Measurements from ENCODE around the gene SLC22A23. TPM values are rescaled to one million over a fixed set of nuclear protein-coding genes. Genes with fewer than 3 reads are reported as not detected.

Gene SLC22A23
- total RNA-seq, 2 experiments from 2014 or later, result not detected

- no peaks in the 10 kb centered on the region for H3K36me3 ChIP-seq (ENCODE audit: insufficient read depth, low read length)
- no peak overlapping the region for H2AFZ ChIP-seq (ENCODE audit: low read length)
- no peak for DNase-seq (ENCODE audit: low spot score)
- CTCF ChIA-PET (ENCODE audit: unreplicated experiment), result no interaction called here
- no TSS peak for BruUV-seq (replicated peaks)
- H3K79me2 ChIP-seq (ENCODE audit: insufficient read depth, low read depth, low read length), result no peaks in the 10 kb centered on the region
- POLR2A ChIA-PET, result interaction anchor here (0.6 to 1.7 kb wide), 3 partner anchors 17 to 89 kb away, joined by 3 to 5 read pairs (median 3); no protein-coding TSS in a partner anchor
- no peak overlapping the region for H3K4me3 ChIP-seq (ENCODE audit: low read depth, low read length, poor library complexity, severe bottlenecking)
- no peak overlapping the region for H3K4me2 ChIP-seq (ENCODE audit: low read length)
- no peaks in the 10 kb centered on the region for H3K9me3 ChIP-seq (ENCODE audit: low read length)
- H3K27ac ChIP-seq (ENCODE audit: low read depth, low read length, poor library complexity, severe bottlenecking), result no peak overlapping the region
- intact Hi-C loops (cut with micrococcal nuclease; ENCODE audit: unreplicated experiment), result no loop called here
- TF ChIP-seq EZH2phosphoT487 (IDR thresholded peaks at IDR 0.05; ENCODE audit: borderline replicate concordance, low read depth, low read length) (no peak), CTCF (conservative IDR thresholded peaks at IDR 0.05; ENCODE audit: low read length) (no peak)
- H3K4me1 ChIP-seq (ENCODE audit: insufficient read depth, low read length, poor library complexity, severe bottlenecking), result no peaks in the 10 kb centered on the region
- H3K9me2 ChIP-seq (ENCODE audit: insufficient read depth, low read length), result no peaks in the 10 kb centered on the region
- H4K20me1 ChIP-seq (ENCODE audit: insufficient read depth, low read length), result no peaks in the 10 kb centered on the region
These were observed 3.4 kb upstream of the SLC22A23 start for GRCh38 chr6:3460253-3460652.

- TF ChIP-seq CTCF (conservative IDR thresholded peaks at IDR 0.05; ENCODE audit: low read length) (no peak), EZH2phosphoT487 (IDR thresholded peaks at IDR 0.05; ENCODE audit: borderline replicate concordance, low read depth, low read length) (no peak)
- Histone ChIP-seq H3K79me2 (ENCODE audit: insufficient read depth, low read depth, low read length) (no peaks in the 10 kb centered on the region), H3K4me2 (ENCODE audit: low read length) (no peak overlapping the region), H4K20me1 (ENCODE audit: insufficient read depth, low read length) (no peaks in the 10 kb centered on the region; the same call in 1 of the 2 replicates), H3K27ac (ENCODE audit: low read depth, low read length, poor library complexity, severe bottlenecking) (no peak overlapping the region), H3K9me2 (ENCODE audit: insufficient read depth, low read length) (no peaks in the 10 kb centered on the region), H3K9me3 (ENCODE audit: low read length) (no peaks in the 10 kb centered on the region), H3K4me1 (ENCODE audit: insufficient read depth, low read length, poor library complexity, severe bottlenecking) (no peaks in the 10 kb centered on the region), H3K4me3 (ENCODE audit: low read depth, low read length, poor library complexity, severe bottlenecking) (no peak overlapping the region), H2AFZ (ENCODE audit: low read length) (no peak overlapping the region), H3K36me3 (ENCODE audit: insufficient read depth, low read length) (no peaks in the 10 kb centered on the region)
- no peak for DNase-seq (ENCODE audit: low spot score)
- BruUV-seq (replicated peaks), result no TSS peak
- intact Hi-C loops (cut with micrococcal nuclease; ENCODE audit: unreplicated experiment), result no loop called here
- ChIA-PET CTCF (ENCODE audit: unreplicated experiment) (no interaction called here), POLR2A (interaction anchor here (0.7 to 1.4 kb wide), 2 partner anchors 10 to 1216 kb away, joined by 3 to 4 read pairs; no protein-coding TSS in a partner anchor)
These were observed 2.0 kb upstream of the SLC22A23 start for GRCh38 chr6:3458706-3459421.
